Aorta (tissue), 5 donors: ENCODE results near the gene PXN. TPM values are rescaled to one million over a fixed set of nuclear protein-coding genes. Genes with fewer than 3 reads are reported as not detected.
"Not testable (repeated sequence)": the region's sequence is repeated elsewhere in the genome, so short reads cannot be mapped to it uniquely, and the experiment has no call there.

Experiments
- ATAC-seq: fragments of 200-7000 bp; cut with Tn5 transposase; one replicate; pipeline ENCODE4 v1.9.1; 2022; ENCODE audit warnings: moderate library complexity; ENCODE audit not compliant: low FRiP score
- DNase-seq, 2 donors: peaks; one replicate each; pipeline ENCODE4 v3.0.0-alpha.2; 2020
- H3K27ac ChIP-seq, 2 donors: one replicate each; pipeline ENCODE4 v1.5.1; 2013; ENCODE audit warnings: low read length in 2 of 2, mild to moderate bottlenecking in 2 of 2, moderate library complexity in 2 of 2, control low read depth in 1 of 2, inconsistent platforms in 1 of 2, low read depth in 1 of 2
- H3K27me3 ChIP-seq, 2 donors: one replicate each; pipeline ENCODE4 v1.6.1; 2013; ENCODE audit warnings: control low read depth in 1 of 2, low read length in 1 of 2, mild to moderate bottlenecking in 1 of 2, moderate library complexity in 1 of 2; ENCODE audit not compliant: insufficient read depth in 2 of 2, control insufficient read depth in 1 of 2
- H3K36me3 ChIP-seq, 2 donors: one replicate each; pipeline ENCODE4 v1.6.1; 2013; ENCODE audit warnings: control low read depth in 1 of 2, low read length in 1 of 2, mild to moderate bottlenecking in 1 of 2; ENCODE audit not compliant: insufficient read depth in 2 of 2, control insufficient read depth in 1 of 2
- H3K4me1 ChIP-seq, 2 donors: one replicate each; pipeline ENCODE4 v1.6.1; 2013; ENCODE audit warnings: low read length in 2 of 2, control low read depth in 1 of 2, mild to moderate bottlenecking in 1 of 2, moderate library complexity in 1 of 2; ENCODE audit not compliant: insufficient read depth in 2 of 2, control insufficient read depth in 1 of 2
- H3K4me3 ChIP-seq, 2 donors: one replicate each; pipeline ENCODE4 v1.5.1; 2013; ENCODE audit warnings: low read length in 2 of 2, control low read depth in 1 of 2, mild to moderate bottlenecking in 1 of 2
- H3K9me3 ChIP-seq: one replicate; pipeline ENCODE4 v1.6.1; 2013; ENCODE audit warnings: mild to moderate bottlenecking, low read length; ENCODE audit not compliant: control insufficient read depth
- WGBS, 2 donors: extraction: QIAGEN DNeasy Blood & Tissue Kit; methylation state at CpG; one replicate each; pipeline ENCODE4 v1.1.7; 2013; 5-methylcytosine and 5-hydroxymethylcytosine counted together
- intact Hi-C, 2 donors: fragments of 100-400 bp; cut with DNase I; formaldehyde crosslinking; loops; one replicate each; pipeline versions ENCODE4 v1.14.2 to v1.15.0; 2022
- polyA plus RNA-seq, 2 donors: library from polyadenylated mRNA; stranded (reverse); fragments of 200-250 nt; gene quantifications; one replicate each; pipeline ENCODE4 v1.2.3, GENCODE V29; 2013
- total RNA-seq, 2 donors: library from RNA; stranded (reverse); fragmentation: NEBNext Ultra II Directional; extraction: Animal tissue kit (Norgen Biotek cat#: 25700); gene quantifications; one replicate each; pipeline ENCODE4 v1.2.1, GENCODE V29; 2021
- donor health status: healthy with polysubstance abuse.
- donor health status: Bipolar disorder and iron deficiency.
- donor health status: DM: no; HTN: no; CAD: no.
- donor health status: DM: no; HTN: no; CAD: no.
- donor health status: DM: yes; HTN: yes; CAD: no.

The PXN gene
- total and polyA plus RNA-seq, 4 donors, result 31.3 to 138 (median 95.3) TPM

DNA sequence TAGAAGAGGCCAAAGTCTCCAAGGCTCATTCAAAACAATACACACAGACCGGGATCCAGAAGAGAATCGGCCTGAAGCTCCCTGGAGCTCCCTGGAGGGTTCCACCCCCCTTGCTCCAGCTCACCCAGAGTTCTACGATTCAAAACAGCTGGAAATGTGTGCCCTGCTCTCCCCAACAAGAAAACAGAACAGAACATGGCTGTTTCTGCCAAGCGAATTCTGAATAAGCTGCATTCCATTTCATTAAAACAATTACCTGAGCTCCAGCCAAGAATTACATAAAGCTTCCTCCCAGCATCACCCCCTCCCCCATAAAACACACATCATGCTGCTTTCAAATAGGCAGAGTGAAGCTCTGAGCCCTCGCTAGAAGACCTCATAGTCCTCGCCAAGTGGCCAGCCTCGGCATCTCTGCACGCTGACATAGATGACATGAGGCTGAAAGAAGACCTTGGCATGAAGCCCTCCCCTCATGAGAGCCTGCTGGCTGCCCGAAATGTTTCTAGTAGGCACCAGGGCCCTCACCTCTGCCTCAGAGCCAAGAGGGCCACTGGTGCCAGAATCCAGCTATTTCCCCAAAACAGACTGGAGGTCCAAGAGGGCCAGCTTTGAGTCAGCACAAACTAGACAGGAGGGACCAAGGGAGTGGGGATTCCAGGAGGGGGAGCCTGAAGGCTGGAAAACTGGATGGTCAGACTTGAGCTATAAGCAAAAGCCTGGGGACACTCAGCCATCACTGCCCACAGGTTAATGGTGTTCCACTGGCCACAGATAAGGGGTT lies 8.3 kb downstream of the PXN start:
- ATAC-seq (peak; percentile 86), DNase-seq (peak in 1 of 2 donors; percentile 71)
- Histone ChIP-seq H3K27ac (peak overlapping the region; percentile 16 to 85), H3K36me3 (no peaks in the 10 kb centered on the region), H3K27me3 (no peaks in the 10 kb centered on the region), H3K9me3 (no peaks in the 10 kb centered on the region), H3K4me3 (no peak overlapping the region), H3K4me1 (peaks cover 0 to 4% of the 10 kb centered on the region in 2 donors)
- 5 to 7% methylated on average over 9 of the region's 9 CpGs for WGBS, 2 donors
- intact Hi-C loops, result loop anchor here in 1 of 2 donors (2.0 kb wide), 1 partner anchor 22 kb away; no protein-coding TSS in a partner anchor

DNA sequence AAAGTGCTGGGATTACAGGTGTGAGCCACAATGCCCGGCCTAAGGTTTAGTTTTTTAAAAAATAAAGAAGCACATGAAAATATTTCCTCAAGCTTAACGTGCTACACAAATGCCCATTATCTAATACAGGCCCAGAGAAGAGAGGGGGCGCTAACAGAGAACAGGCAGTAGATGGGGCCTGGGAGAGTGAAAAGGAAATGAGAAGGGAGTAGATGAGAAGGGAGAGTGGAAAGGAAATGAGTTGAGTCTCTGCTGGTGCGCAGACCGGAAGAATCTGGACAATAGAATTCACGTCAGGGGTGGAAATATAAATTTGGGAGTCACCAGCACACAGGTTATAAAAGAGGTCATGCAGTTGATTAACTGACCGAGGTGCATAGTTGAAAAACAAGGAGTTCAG lies 10.7 kb downstream of the PXN start:
- WGBS, 2 donors, result 90% methylated on average over 7 of the region's 7 CpGs
- Histone ChIP-seq H3K36me3 (no peaks in the 10 kb centered on the region), H3K4me3 (no peak overlapping the region), H3K4me1 (peaks cover 0 to 5% of the 10 kb centered on the region in 2 donors), H3K27ac (no peak overlapping the region), H3K27me3 (no peaks in the 10 kb centered on the region), H3K9me3 (no peaks in the 10 kb centered on the region)
- DNase-seq (no peak), ATAC-seq (no peak)
- intact Hi-C loops, result no loop called here

DNA sequence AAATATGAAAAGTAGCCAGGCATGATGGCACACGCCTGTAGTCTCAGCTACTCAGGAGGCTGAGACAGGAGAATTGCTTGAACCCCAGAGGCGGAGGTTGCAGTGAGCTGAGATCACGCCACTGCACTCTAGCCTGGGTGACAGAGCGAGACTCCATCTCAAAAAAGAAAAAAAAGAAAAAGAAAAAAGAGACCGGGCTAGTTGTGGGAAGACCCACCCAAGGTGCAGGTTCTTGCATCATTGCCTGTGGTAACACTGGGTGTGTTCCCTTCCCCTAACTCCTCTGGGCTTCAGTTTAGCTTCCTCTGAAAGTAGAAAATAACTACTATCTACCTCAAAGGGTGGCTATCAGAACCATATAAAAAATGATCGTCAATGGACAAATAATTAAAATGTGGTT lies 12.2 kb downstream of the PXN start:
- intact Hi-C loops, DNase-seq, H3K36me3 ChIP-seq, H3K4me3 ChIP-seq, H3K27ac ChIP-seq, H3K27me3 ChIP-seq, H3K9me3 ChIP-seq, ATAC-seq: not testable (repeated sequence)
- H3K4me1 ChIP-seq, result peaks cover 0 to 13% of the 10 kb centered on the region in 2 donors
- 91 to 92% methylated on average over 6 of the region's 6 CpGs for WGBS, 2 donors

DNA sequence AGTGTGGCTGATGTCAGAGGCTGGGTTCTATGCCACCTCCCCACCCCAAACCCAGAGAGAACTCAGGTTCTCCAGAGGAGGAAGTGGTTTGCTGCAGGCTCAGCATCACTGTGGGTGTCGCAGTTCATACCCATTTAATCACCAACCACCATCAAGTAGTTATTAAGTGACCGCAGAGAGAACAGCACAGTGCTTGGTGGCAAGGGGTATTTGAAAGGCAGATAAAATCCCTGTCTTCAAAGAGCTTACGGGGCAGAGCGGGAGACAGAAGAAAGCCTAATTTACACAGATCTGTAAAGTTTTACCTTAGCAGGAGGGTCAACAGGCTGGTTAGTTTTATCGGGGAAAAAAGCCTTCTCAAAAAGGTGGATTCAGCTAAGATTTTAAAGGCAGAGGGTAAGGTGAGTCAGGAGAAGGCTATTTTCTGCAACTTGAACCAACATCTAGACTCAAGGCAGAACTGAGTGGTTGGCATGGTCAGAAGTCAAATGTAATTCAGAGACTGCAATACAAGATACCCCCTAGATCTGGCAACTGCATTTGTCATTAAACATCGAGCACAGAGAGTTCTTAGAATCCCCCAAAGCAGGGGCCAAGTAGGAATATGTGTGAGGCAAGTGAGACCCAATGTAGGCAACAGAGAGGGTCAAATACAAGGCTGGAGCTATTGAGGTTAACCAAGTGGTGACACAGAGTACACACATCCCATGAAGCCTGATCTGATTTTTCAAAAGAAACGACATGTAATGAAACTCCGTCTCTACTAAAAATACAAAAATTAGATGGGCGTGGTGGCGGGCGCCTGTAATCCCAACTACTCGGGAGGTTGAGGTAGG lies 13.2 kb downstream of the PXN start:
- Histone ChIP-seq H3K9me3 (no peaks in the 10 kb centered on the region), H3K4me1 (peaks cover 0 to 13% of the 10 kb centered on the region in 2 donors), H3K36me3 (no peaks in the 10 kb centered on the region), H3K27me3 (no peaks in the 10 kb centered on the region), H3K4me3 (no peak overlapping the region), H3K27ac (no peak overlapping the region)
- DNase-seq (no peak), ATAC-seq (no peak)
- 86 to 89% methylated on average over 12 of the region's 12 CpGs for WGBS, 2 donors
- intact Hi-C loops, result no loop called here

DNA sequence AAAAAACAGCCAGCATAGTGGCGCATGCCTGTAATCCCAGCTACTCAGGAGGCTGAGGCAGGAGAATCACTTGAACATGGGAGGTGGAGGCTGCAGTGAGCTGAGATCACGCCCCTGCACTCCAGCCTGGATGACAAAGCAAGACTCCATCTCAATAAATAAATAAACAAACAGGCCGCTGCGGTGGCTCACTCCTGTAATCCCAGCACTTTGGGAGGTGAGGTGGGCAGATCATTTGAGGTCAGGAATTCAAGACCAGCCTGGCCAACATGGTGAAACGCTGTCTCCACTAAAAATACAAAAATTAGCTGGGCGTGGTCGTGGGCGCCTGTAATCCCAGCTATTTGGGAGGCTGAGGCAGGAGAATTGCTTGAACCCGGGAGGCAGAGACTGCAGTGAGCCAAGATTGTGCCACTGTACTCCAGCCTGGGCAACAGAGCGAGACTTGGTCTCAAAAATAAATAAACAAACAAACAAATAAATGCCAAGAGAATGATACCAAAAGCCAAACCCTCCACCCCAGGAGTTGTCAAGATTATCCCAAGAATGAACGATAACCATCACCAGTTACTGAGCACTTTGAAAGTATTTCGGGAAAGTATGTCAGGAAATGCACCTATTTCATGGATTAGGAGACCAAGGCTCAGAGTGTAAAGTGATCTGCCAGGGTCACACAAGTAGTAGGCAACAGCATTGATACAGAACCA lies 14.0 kb downstream of the PXN start:
- DNase-seq, H3K9me3 ChIP-seq, H3K27me3 ChIP-seq, H3K27ac ChIP-seq, ATAC-seq, H3K4me3 ChIP-seq, intact Hi-C loops, H3K36me3 ChIP-seq: not testable (repeated sequence)
- peaks cover 0 to 13% of the 10 kb centered on the region in 2 donors for H3K4me1 ChIP-seq
- WGBS, 2 donors, result 88% methylated on average over 12 of the region's 12 CpGs

DNA sequence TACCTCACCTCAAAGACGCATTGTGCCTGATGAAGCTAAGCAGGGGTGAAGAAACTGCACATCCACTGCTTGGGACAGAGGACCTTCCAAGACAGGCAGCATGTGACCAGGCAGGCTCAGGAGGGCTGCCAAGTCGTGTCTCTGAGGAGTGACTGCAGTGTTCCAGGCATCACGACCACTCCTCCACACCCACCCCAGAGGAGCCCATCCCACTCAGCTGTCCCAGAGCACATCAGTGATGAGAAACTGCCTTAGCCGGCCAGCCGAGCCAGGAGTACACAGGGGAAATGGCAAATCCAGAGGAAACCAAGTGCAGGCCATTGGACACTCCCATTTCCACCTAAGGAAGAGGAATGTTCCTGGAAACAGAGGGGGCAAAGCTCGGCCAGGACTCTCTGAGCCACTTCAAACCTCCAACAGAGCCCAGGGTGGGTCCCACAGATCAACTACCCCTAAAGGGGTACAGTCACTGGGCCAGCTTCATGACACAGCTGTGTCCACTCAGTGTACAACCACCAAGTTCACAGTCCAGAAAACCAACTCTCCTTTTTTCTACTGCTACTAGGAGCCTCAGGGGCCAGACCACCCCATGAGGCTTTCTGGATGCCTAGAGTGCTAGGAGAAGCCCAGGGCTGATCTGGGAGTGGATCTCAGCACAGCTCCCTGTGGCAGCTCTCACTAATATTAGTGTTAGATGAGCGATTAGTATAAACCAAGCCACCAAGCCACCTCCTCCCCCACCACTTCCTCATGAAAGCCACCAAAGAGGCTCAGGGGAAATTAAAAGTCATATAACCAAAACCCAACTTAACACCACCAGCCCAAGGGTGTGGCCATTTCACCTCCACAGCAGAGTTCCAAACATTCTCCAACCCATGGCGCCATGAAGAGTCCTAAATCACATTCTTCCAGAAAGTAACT lies 15.4 kb downstream of the PXN start:
- no peaks in the 10 kb centered on the region for H3K27me3 ChIP-seq
- peak; percentile 79 for ATAC-seq
- no peak overlapping the region for H3K27ac ChIP-seq
- WGBS, 2 donors, result 25 to 28% methylated on average over 8 of the region's 8 CpGs
- no peaks in the 10 kb centered on the region for H3K9me3 ChIP-seq
- peak; percentile 65 to 88 for DNase-seq
- H3K36me3 ChIP-seq, result no peaks in the 10 kb centered on the region
- no peak overlapping the region for H3K4me3 ChIP-seq
- intact Hi-C loops, result no loop called here
- H3K4me1 ChIP-seq, result peaks cover 0 to 13% of the 10 kb centered on the region in 2 donors

DNA sequence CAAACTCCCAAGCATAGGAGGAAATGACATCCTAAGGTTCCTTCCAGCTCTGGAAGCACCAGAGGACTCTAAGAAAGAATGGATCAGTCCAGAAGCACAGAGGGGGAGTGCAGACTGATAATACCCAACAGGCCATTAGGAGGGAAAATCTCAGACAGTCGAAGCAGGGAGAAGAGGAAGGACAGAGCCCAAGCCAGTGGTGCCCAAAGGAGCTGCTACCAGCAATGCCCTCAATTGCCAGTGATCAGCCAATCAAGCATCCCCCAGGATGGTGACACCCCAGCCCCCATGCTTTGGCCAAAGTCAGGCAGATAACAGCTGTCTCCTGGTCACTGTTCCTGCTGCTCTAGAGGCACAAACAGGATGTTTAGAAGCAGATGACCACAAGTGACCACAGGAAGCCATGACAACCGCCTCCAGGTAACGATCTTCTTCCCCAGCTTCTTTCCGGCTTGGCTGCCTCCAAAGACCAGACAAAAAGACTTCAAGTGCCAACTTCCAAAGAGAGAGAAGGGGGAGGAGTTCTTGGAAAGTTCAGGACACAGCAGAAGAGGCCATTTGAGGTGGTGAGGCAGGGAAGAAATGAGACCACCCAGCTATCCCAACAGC lies 16.2 kb downstream of the PXN start:
- Histone ChIP-seq H3K27ac (no peak overlapping the region), H3K36me3 (no peaks in the 10 kb centered on the region), H3K27me3 (no peaks in the 10 kb centered on the region), H3K4me3 (no peak overlapping the region), H3K4me1 (peaks cover 0 to 13% of the 10 kb centered on the region in 2 donors), H3K9me3 (no peaks in the 10 kb centered on the region)
- intact Hi-C loops, result no loop called here
- ATAC-seq (peak; percentile 13), DNase-seq (no peak)
- WGBS, 2 donors, result 55 to 56% methylated on average over 4 of the region's 4 CpGs
